OCI-LY1 (cell line): ENCODE data around the gene TAS2R13.

Experiments
- H2AFZ ChIP-seq: fragments of 200-600 bp; sonication (generic), shearing (Covaris generic); 2 replicates; pipeline ENCODE4 v1.6.0; 2014; ENCODE audit warnings: antibody characterized with exemption, mild to moderate bottlenecking, low read length
- H3F3A ChIP-seq: fragments of 200-600 bp; sonication (generic), shearing (Covaris generic); 2 replicates; pipeline ENCODE4 v1.6.0; 2014; ENCODE audit warnings: mild to moderate bottlenecking, antibody characterized with exemption, low read length, moderate library complexity; ENCODE audit not compliant: insufficient read depth
- H3K27ac ChIP-seq: fragments of 200-600 bp; sonication (generic); 2 replicates; pipeline ENCODE4 v1.5.1; 2014; ENCODE audit warnings: low read length, mixed run types, mild to moderate bottlenecking, low read depth; ENCODE audit not compliant: poor library complexity, severe bottlenecking
- H3K27me3 ChIP-seq: fragments of 200-600 bp; sonication (generic); 2 replicates; pipeline ENCODE4 v1.6.0; 2014; ENCODE audit warnings: antibody characterized with exemption, mild to moderate bottlenecking, low read length, moderate library complexity; ENCODE audit not compliant: insufficient read depth
- H3K36me3 ChIP-seq: fragments of 200-600 bp; sonication (generic); 2 replicates; pipeline ENCODE4 v1.6.1; 2014; ENCODE audit warnings: mild to moderate bottlenecking, antibody characterized with exemption, low read length, moderate library complexity, mixed read lengths; ENCODE audit not compliant: insufficient read depth
- H3K4me1 ChIP-seq: fragments of 200-600 bp; sonication (generic); 2 replicates; pipeline ENCODE4 v1.5.1; 2014; ENCODE audit warnings: mild to moderate bottlenecking, low read length, moderate library complexity; ENCODE audit not compliant: insufficient read depth, severe bottlenecking
- H3K4me2 ChIP-seq: fragments of 200-600 bp; sonication (generic), shearing (Covaris generic); 2 replicates; pipeline ENCODE4 v1.6.1; 2014; ENCODE audit warnings: low read length
- H3K4me3 ChIP-seq: fragments of 200-600 bp; sonication (generic); 2 replicates; pipeline ENCODE4 v1.5.1; 2014; ENCODE audit warnings: low read length, low read depth, mild to moderate bottlenecking, mixed read lengths; ENCODE audit not compliant: poor library complexity, severe bottlenecking
- H3K79me2 ChIP-seq: fragments of 200-600 bp; shearing (Covaris generic); 2 replicates; pipeline ENCODE4 v1.6.1; 2016; ENCODE audit warnings: mixed run types, low read length, mixed read lengths; ENCODE audit not compliant: insufficient read depth
- H3K9ac ChIP-seq: fragments of 200-600 bp; sonication (generic), shearing (Covaris generic); 2 replicates; pipeline ENCODE4 v1.6.1; 2014; ENCODE audit warnings: mild to moderate bottlenecking, low read length, mixed read lengths
- H3K9me2 ChIP-seq: fragments of 200-600 bp; sonication (generic), shearing (Covaris generic); 2 replicates; pipeline ENCODE4 v1.6.1; 2014; ENCODE audit warnings: low read depth, mild to moderate bottlenecking, low read length, mixed read lengths
- H3K9me3 ChIP-seq: fragments of 200-600 bp; shearing (Covaris generic); 2 replicates; pipeline ENCODE4 v1.6.1; 2014; ENCODE audit warnings: low read length, mixed read lengths
- H4K20me1 ChIP-seq: fragments of 200-600 bp; sonication (generic), shearing (Covaris generic); 2 replicates; pipeline ENCODE4 v1.6.0; 2016; ENCODE audit warnings: mild to moderate bottlenecking, low read length; ENCODE audit not compliant: insufficient read depth
- EZH2 ChIP-seq: fragments of 200-600 bp; sonication (generic), shearing (Covaris generic); IDR thresholded peaks from 2 replicates; pipeline ENCODE4 v1.8.0; 2017; ENCODE audit warnings: borderline replicate concordance, mixed run types, mild to moderate bottlenecking, antibody characterized with exemption, low read length, moderate library complexity, mixed read lengths
- TF ChIP-seq, protein P1 (sequence below): fragments of 200-600 bp; sonication (generic), shearing (Covaris generic); IDR thresholded peaks from 2 replicates; pipeline ENCODE4 v1.5.1; 2017; ENCODE audit warnings: mild to moderate bottlenecking, antibody characterized with exemption, low read length, moderate library complexity, mixed read lengths

TAS2R13 gene, protein sequence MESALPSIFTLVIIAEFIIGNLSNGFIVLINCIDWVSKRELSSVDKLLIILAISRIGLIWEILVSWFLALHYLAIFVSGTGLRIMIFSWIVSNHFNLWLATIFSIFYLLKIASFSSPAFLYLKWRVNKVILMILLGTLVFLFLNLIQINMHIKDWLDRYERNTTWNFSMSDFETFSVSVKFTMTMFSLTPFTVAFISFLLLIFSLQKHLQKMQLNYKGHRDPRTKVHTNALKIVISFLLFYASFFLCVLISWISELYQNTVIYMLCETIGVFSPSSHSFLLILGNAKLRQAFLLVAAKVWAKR

DNA sequence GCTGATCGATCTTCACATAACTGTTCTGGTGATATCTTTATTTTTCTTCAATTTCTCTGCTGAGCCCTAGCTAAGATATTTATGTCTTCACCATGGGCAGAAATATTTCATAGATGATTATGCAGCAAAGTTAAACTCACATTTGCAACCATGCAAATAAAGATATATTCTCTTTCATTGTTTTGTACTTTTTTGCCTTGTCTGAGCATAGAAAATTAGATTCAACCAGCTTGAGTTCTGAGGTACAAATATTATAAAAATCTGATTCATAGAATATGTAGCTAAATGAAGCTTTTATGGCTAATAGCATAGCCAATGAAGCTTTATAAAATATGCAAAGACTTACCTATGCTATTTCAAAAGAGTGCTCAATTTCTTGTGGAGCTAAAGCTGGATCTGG lies at the start of gene TAS2R13:
Gene TAS2R13 (minus strand): TSS at position 101 of the 400 bp plus-strand sequence. CDS start 264 bp downstream, outside the sequence.
- Histone ChIP-seq H4K20me1 (no peaks in the 10 kb centered on the region), H3K4me2 (no peak within 1 kb of the TSS), H3K4me1 (no peaks in the 10 kb centered on the region), H3K79me2 (no peaks in the 10 kb centered on the region), H3K9ac (no peak within 1 kb of the TSS), H3F3A (no peaks in the 10 kb centered on the region), H3K27ac (no peak within 1 kb of the TSS), H3K4me3 (no peak within 1 kb of the TSS), H3K27me3 (no peaks in the 10 kb centered on the region), H3K9me3 (peaks cover 7% of the 10 kb centered on the region; the same call in 1 of the 2 replicates), H3K36me3 (no peaks in the 10 kb centered on the region), H3K9me2 (no peaks in the 10 kb centered on the region), H2AFZ (no peak within 1 kb of the TSS)
- no peak for TF ChIP-seq EZH2
- TF ChIP-seq, protein P1, sequence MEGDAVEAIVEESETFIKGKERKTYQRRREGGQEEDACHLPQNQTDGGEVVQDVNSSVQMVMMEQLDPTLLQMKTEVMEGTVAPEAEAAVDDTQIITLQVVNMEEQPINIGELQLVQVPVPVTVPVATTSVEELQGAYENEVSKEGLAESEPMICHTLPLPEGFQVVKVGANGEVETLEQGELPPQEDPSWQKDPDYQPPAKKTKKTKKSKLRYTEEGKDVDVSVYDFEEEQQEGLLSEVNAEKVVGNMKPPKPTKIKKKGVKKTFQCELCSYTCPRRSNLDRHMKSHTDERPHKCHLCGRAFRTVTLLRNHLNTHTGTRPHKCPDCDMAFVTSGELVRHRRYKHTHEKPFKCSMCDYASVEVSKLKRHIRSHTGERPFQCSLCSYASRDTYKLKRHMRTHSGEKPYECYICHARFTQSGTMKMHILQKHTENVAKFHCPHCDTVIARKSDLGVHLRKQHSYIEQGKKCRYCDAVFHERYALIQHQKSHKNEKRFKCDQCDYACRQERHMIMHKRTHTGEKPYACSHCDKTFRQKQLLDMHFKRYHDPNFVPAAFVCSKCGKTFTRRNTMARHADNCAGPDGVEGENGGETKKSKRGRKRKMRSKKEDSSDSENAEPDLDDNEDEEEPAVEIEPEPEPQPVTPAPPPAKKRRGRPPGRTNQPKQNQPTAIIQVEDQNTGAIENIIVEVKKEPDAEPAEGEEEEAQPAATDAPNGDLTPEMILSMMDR, result no peak

DNA sequence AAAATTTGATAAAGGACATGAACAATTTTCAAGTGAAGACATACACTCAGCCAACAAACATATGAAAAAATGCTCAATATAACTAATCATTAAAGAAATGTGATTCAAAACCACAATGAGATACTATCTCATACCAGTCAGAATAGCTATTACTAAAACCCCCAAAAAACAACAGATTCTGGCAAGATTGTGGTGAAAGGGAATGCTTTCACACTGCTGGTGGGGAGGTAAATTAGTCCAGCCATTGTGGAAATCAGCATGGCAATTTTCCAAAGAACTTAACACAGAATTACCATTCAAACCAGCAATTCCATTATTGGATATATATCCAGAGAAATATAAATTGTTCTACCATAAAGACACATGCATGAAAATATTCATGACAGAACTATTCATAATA lies 48.4 kb upstream of the TAS2R13 start:
- Histone ChIP-seq H3K9me3 (no peaks in the 10 kb centered on the region), H2AFZ (no peak overlapping the region), H3K9ac (no peak overlapping the region), H3F3A (no peaks in the 10 kb centered on the region), H3K4me2 (no peak overlapping the region), H3K9me2 (no peaks in the 10 kb centered on the region), H3K27ac (no peak overlapping the region), H3K27me3 (no peaks in the 10 kb centered on the region), H3K4me1 (no peaks in the 10 kb centered on the region), H4K20me1 (no peaks in the 10 kb centered on the region), H3K36me3 (no peaks in the 10 kb centered on the region), H3K4me3 (no peak overlapping the region), H3K79me2 (no peaks in the 10 kb centered on the region)
- TF ChIP-seq, protein P1, result no peak
- no peak for TF ChIP-seq EZH2

GRCh38 chr12:10956085-10956484 lies 46.7 kb upstream of the TAS2R13 start:
- Histone ChIP-seq H3F3A (no peaks in the 10 kb centered on the region), H3K9me3 (no peaks in the 10 kb centered on the region; the same call in 1 of the 2 replicates), H3K9me2 (no peaks in the 10 kb centered on the region), H3K79me2 (no peaks in the 10 kb centered on the region), H3K4me2 (no peak overlapping the region), H3K36me3 (no peaks in the 10 kb centered on the region), H3K4me1 (no peaks in the 10 kb centered on the region), H2AFZ (no peak overlapping the region), H3K4me3 (no peak overlapping the region), H3K9ac (no peak overlapping the region), H3K27me3 (no peaks in the 10 kb centered on the region), H4K20me1 (no peaks in the 10 kb centered on the region), H3K27ac (no peak overlapping the region)
- TF ChIP-seq EZH2, result no peak
- TF ChIP-seq, protein P1, result no peak
